ENCODE results near the gene NOS1AP.

GRCh38 chr1:162192763-162193162 is 123.3 kb downstream of the NOS1AP start:
- TF ChIP-seq POLR2A (IDR thresholded peaks at IDR 0.05): no peak
- TF ChIP-seq CTCF (IDR thresholded peaks at IDR 0.05): no peak
